Breast epithelium (tissue), 3 donors: ENCODE results near the gene MRPS2.

Experiments
- POLR2A ChIP-seq: fragments of 450-650 bp; IDR thresholded peaks from one replicate; pipeline ENCODE4 v1.6.1; 2016; ENCODE audit warnings: antibody characterized with exemption, mild to moderate bottlenecking, moderate library complexity
- TF ChIP-seq, protein P1 (sequence below), 3 donors: fragments of 450-650 bp; IDR thresholded peaks; one replicate each; pipeline ENCODE4 v1.5.1; 2016 to 2017; ENCODE audit warnings: antibody characterized with exemption in 3 of 3, mild to moderate bottlenecking in 3 of 3, moderate library complexity in 3 of 3

DNA sequence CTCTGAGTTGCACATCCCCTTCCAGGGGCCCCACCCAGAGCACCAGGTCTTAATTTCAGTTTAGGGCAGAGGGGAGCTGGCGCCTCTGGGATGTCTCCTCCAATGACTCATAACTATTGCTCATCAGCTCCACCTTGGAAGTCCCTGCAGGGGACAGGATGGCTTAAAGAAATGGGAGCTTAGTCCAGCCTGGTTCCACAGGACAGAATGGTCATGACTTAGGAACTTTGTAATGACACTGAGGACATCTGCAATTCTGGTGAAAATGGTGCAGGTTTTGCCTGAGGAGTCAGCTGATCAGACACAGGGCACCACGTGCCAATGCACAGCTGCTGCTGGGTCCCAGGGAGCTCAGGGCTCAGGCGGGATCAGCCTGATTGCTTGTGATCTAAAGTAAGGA is 37.3 kb upstream of the MRPS2 start:
- TF ChIP-seq, protein P1, sequence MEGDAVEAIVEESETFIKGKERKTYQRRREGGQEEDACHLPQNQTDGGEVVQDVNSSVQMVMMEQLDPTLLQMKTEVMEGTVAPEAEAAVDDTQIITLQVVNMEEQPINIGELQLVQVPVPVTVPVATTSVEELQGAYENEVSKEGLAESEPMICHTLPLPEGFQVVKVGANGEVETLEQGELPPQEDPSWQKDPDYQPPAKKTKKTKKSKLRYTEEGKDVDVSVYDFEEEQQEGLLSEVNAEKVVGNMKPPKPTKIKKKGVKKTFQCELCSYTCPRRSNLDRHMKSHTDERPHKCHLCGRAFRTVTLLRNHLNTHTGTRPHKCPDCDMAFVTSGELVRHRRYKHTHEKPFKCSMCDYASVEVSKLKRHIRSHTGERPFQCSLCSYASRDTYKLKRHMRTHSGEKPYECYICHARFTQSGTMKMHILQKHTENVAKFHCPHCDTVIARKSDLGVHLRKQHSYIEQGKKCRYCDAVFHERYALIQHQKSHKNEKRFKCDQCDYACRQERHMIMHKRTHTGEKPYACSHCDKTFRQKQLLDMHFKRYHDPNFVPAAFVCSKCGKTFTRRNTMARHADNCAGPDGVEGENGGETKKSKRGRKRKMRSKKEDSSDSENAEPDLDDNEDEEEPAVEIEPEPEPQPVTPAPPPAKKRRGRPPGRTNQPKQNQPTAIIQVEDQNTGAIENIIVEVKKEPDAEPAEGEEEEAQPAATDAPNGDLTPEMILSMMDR (IDR thresholded peaks at IDR 0.05) = no peak
- TF ChIP-seq POLR2A = no peak
